GM19438 (cell line): Measurements from ENCODE around the gene HAPLN2.
"Not testable (repeated sequence)": the region's sequence is repeated elsewhere in the genome, so short reads cannot be mapped to it uniquely, and the experiment has no call there.

Source experiments
- ATAC-seq: cut with Tn5 transposase; IDR thresholded peaks from one replicate; pipeline ENCODE4 v1.9.1; 2021; ENCODE audit warnings: low read depth; ENCODE audit not compliant: unreplicated experiment

Gene HAPLN2

GRCh38 chr1:156616463-156616862, 2.8 kb upstream of the HAPLN2 start:
- ATAC-seq, result no peak

GRCh38 chr1:156619582-156619955, 354 bp downstream of the HAPLN2 start:
- ATAC-seq, result no peak

DNA sequence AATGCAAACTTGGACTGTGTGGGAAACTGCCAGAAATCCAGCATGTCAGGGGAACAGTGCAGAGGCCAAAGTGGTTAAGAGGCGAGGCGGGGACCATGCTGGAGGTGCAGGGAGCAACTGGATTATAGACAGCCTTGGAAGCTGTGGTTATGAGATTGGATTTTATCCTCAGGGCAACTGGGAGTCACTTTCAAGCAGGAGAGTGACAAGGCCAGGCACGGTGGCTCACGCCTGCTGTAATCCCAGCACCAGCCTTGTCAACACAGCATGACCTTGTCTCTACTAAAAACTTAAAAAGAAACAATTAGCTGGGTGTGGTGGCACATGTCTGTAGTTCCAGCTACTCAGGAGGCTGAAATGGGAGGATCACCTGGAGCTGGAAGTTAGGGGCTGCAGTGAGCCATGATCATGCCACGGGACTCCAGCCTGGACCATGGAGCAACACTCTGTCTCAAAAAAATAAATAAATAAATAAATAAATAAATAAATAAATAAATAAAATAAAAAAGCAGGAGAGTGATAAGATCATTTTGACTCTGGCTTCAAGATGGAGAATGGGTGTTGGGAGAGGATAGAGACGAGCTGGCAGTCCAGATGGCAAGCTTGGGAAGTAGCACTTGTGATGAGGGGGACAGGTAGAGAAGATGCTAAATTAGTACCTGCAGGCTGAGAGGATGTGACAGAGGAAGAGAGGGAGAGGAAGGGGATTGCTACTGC, 3.5 kb downstream of the HAPLN2 start:
- ATAC-seq, result no peak

- no peak for ATAC-seq
These were observed 5.0 kb downstream of the HAPLN2 start for GRCh38 chr1:156623946-156624813.

GRCh38 chr1:156624814-156625435, 5.7 kb downstream of the HAPLN2 start:
- ATAC-seq, result no peak

DNA sequence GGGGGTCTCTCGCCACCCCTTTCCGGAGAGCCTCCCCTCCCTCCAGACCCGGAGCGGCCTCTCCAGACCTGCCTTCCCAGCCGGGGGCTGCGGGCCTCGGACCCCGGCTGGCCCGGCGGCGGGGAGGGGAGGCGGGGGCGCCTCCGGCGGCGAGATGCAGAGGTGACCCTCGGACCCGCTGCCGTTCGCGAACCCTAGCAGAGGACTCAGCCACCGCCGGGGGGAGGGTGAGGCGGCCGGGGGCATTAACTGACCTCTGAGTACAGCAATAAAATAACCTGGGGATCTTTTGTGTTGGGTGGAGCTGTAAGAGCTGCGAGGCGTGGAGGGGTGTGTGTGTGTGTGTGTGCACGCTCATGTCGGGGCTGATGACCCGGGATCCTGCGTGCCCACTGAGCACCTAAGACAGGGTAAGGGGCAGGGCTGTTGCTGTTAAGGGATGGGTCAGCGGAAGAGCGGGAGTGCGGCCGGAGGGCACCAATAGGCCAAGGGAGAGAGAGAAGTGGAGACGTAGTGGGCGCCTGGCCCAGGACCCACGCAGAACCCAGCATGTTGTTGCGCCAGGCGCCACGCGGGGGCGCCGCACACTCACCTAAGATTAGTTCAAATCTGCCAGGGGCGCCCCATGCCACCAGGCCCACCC, 6.3 kb downstream of the HAPLN2 start:
- no peak for ATAC-seq

DNA sequence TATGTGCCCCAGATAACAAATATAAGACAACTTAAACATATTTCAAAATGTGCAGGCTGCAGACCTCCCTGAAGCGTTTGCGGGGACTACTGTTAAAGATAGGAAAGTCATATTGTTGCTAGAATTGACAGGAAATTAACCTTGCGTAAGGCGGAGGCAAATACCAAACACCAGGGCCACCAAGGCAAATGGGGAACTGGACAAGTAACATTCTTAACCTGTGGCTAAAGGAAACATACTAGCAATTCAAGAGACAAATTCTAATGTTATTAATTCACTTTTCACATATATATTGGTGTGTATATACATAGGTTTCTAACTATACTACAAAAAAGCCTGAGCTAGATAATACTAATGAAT, 6.8 kb downstream of the HAPLN2 start:
- ATAC-seq, result no peak

DNA sequence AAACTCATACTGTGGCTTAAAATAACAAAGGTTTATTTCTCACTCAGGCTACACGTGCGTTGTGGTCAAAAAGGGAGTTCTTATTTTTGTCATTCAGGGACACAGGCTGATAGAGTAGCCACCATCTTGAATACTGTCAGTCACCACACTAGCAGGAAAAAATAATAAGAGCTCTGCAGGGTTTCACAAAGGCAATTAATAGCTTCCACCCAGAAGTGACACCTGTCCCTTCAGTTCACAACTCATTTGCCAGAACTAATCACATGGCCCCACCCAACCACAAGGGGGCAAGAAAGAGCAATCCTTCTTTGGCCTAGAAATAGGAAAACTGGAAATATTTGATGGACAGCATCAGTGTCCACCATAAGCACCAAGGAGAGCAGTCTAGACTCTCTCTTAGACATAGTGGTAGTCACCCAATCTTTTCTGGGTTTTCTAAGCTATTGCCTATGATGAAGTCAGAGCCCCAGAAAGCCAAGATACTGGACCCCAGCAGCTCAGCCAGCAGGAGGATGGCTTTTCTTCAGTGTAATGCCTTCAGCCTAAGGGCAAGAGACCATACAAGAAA, 8.2 kb downstream of the HAPLN2 start:
- no peak for ATAC-seq

DNA sequence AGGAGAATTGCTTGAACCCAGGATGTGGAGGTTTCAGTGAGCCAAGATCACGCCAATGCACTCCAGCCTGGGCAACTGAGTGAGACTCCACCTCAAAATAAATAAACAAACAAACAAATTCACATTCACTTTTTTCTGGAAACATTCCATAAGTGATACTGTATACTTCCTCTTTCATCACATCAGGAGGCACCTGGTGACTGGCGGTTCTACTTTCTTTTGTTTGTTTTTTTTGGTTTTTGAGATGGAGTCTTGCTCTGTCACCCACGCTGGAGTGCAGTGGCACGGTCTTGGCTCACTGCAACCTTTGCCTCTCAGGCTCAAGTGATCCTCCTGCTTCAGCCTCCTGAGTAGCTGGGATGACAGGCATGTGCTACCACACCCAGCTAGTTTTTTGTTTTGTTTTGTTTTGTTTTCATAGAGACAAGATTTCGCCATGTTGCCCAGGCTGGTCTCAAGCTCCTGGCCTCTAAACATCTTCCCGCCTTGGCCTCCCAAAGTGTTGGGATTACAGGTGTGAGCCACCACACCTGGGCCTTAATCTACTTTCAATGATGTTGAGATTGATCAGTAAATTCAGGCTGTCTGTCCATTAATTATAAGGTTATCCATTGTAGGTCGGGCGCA, 10.7 kb downstream of the HAPLN2 start:
- ATAC-seq, result no peak

DNA sequence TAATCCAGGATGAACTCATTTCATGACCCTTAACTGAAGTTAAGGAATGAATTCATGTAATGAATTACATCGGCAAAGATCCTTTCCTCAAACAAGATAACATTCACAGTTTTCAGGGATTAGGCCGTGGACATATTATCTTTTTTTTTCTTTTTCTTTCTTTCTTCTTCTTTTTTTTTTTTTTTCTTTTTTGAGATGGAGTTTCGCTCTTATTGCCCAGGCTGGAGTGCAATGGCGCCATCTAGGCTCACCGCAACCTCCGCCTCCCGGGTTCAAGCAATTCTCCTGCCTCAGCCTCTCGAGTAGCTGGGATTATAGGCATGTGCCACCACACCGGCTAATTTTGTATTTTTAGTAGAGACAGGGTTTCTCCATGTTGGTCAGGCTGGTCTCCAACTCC, 11.9 kb downstream of the HAPLN2 start:
- not testable (repeated sequence) for ATAC-seq

DNA sequence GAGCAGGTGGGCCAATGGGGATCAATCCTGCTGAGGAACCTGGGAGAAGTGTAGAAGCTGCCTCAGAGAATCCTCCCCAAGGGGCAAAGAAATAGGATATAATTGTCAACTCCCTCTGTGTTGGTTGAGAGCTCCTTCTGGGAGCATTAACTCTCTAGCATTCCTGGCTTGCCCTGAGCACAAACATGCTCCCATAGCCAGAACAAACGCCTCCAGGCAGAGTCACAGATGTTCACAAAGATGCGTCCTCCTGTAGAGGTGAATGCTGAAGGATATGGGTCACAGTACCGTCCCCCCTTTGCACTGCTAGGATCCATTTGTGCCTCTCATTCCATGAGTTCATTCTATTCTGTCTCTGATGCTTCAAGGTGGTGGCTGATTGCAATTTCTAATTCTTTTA, 13.1 kb downstream of the HAPLN2 start:
- ATAC-seq, result no peak

GRCh38 chr1:156638189-156638985, 19.2 kb downstream of the HAPLN2 start:
- ATAC-seq, result no peak

GRCh38 chr1:156639601-156640101, 20.4 kb downstream of the HAPLN2 start:
- no peak for ATAC-seq

GRCh38 chr1:156640842-156641706, 21.9 kb downstream of the HAPLN2 start:
- ATAC-seq, result no peak

GRCh38 chr1:156641761-156642264, 22.6 kb downstream of the HAPLN2 start, which contains the start of gene BCAN:
BCAN (plus strand) TSS chr1:156642117; CDS start chr1:156646055, 3,938 bp downstream.
- ATAC-seq, result no peak

DNA sequence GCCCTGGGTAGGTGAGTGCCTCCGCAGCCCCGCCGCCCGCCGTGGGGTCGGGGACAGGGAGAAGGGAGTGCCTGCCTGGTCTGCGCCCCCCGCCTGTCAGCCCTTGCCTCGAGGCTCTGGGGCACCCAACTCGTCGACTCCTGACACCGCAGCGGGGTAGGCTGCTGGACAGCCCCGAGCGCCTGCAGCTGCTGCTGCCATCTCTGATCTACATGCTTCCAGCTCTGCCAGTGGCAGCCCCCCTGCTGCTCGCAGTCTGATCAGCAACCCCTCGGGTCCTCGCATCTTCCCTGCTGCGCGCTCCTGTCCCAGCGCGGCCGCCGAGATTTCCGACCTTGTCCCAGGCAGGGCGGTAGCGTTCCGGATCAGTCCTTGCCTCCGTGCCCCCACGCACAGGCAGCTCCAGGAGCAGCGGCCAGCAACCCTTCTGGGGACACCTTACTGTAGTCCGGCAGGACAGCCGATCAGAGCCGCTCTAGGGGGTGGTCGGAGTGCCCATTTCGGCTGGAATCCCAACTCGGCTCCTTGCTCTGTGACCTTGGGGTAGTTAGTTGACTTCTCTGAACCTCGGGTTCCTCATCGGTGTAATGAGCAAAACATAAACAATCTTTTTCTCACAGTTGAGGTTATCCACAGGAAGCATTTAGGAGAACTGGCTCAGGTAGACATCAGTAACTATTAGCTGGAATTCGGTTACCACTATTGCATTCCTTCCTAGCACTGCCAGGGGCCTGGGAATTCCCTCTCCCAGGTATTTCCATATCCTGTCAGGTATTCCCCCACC, 23.2 kb downstream of the HAPLN2 start:
- no peak for ATAC-seq

DNA sequence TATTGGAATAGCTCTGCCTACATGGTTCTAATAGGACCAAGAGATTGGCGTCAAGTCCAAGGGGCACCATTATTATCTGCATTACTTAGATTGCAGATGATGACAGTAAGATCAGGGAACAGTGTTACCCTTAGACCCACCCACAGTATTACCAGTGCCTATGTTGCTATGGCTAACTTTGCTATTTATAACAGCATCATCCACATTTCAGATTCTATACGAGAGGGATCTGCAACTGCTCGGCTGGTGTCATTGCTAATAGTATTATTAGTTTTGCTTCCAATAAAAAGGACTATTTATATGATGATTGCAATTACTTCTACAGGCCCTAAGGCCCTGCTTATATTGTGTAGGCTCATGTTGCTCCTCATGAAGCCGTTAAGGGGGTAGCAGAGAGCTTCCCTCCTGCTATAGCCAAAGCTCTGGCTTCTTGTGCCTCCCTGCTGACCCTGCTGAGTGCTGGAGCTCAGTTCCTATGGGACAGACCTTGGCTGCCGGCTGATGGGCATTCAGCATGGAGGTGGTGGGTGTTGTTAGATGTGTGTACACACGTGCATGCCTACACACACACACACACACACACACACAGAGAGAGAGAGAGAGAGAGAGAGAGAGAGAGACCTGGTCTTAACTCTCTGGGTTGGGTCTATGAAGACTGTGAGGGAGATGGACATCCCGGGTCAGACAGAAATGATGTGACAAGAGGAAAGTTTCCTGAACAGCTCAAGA, 24.0 kb downstream of the HAPLN2 start:
- ATAC-seq, result no peak
